Caco-2 (cell line): ENCODE results near the gene IFI16. TPM values are rescaled to one million over a fixed set of nuclear protein-coding genes. Genes with fewer than 3 reads are reported as not detected.

Source experiments
- BruUV-seq: library from RNA; stranded (reverse); fragments of 400-500 nt; replicated peaks from 2 replicates; lab custom pipeline; 2021; lab: Mats Ljungman, UMichigan
- CTCF ChIA-PET: fragments of 300-600 bp; sonication (Branson Sonifier 250); formaldehyde crosslinking; loops from one replicate; lab custom pipeline; 2022; ENCODE audit warnings: antibody characterized with exemption; lab: Charles Lee
- POLR2A ChIA-PET: fragments of 300-600 bp; sonication (Branson Sonifier 250); formaldehyde crosslinking; loops from one replicate; lab custom pipeline; 2022; ENCODE audit warnings: antibody characterized with exemption; lab: Charles Lee
- DNase-seq, 2 experiments: peaks; one replicate each; pipeline versions ENCODE4 v3.0.0 to v3.0.0-alpha.2; 2020 to 2022
- H3K27me3 ChIP-seq: replicated peaks from 2 replicates; pipeline ENCODE4 v1.6.0; 2011; ENCODE audit warnings: low read length; ENCODE audit not compliant: control insufficient read depth, insufficient read depth
- H3K36me3 ChIP-seq: 2 replicates; pipeline ENCODE4 v1.5.1; 2011; ENCODE audit warnings: low read length; ENCODE audit not compliant: control insufficient read depth, insufficient read depth
- H3K4me1 ChIP-seq: fragments of 250-450 bp; sonication (Bioruptor Pico); 2 replicates; pipeline ENCODE4 v1.5.1; 2020; ENCODE audit warnings: mild to moderate bottlenecking
- H3K4me3 ChIP-seq: 2 replicates; pipeline ENCODE4 v1.5.1; 2011; ENCODE audit warnings: low read depth, mild to moderate bottlenecking, control low read depth, low read length
- H3K9me3 ChIP-seq: fragments of 250-450 bp; sonication (Bioruptor Pico); 2 replicates; pipeline ENCODE4 v1.5.1; 2020; ENCODE audit warnings: mild to moderate bottlenecking, moderate library complexity
- H3K27ac Mint-ChIP-seq: one replicate; pipeline ENCODE4 v1.8.0; 2022; ENCODE audit warnings: mixed read lengths; ENCODE audit not compliant: unreplicated experiment
- H3K27me3 Mint-ChIP-seq: one replicate; pipeline ENCODE4 v1.8.0; 2022; ENCODE audit warnings: mixed read lengths; ENCODE audit not compliant: insufficient read depth, unreplicated experiment
- H3K36me3 Mint-ChIP-seq: one replicate; pipeline ENCODE4 v1.8.0; 2022; ENCODE audit warnings: mild to moderate bottlenecking, mixed read lengths; ENCODE audit not compliant: insufficient read depth, unreplicated experiment
- H3K4me1 Mint-ChIP-seq: one replicate; pipeline ENCODE4 v1.8.0; 2022; ENCODE audit warnings: low read depth, mixed read lengths; ENCODE audit not compliant: unreplicated experiment
- H3K4me3 Mint-ChIP-seq: one replicate; pipeline ENCODE4 v1.8.0; 2022; ENCODE audit warnings: mild to moderate bottlenecking, moderate library complexity, mixed read lengths; ENCODE audit not compliant: unreplicated experiment
- H3K9me3 Mint-ChIP-seq: one replicate; pipeline ENCODE4 v1.8.0; 2022; ENCODE audit warnings: mixed read lengths; ENCODE audit not compliant: unreplicated experiment
- CTCF ChIP-seq, 2 experiments: fragments of 200-600 bp in 1 of 2; IDR thresholded peaks; 1 replicate in 1 of 2; 2 replicates in 1 of 2; pipeline versions ENCODE4 v1.5.1 to v1.8.0; 2011 to 2022; ENCODE audit warnings: antibody characterized with exemption in 1 of 2, control low read depth in 1 of 2, inconsistent platforms in 1 of 2, low read depth in 1 of 2, low read length in 1 of 2, mild to moderate bottlenecking in 1 of 2, moderate library complexity in 1 of 2; ENCODE audit not compliant: insufficient read depth in 1 of 2, severe bottlenecking in 1 of 2, unreplicated experiment in 1 of 2
- intact Hi-C: fragments of 100-400 bp; cut with micrococcal nuclease; formaldehyde crosslinking; loops from one replicate; pipeline ENCODE4 v1.10.0; 2022; ENCODE audit not compliant: unreplicated experiment
- total RNA-seq: library from RNA; stranded (reverse); gene quantifications from 2 replicates; pipeline ENCODE4 v1.2.3, GENCODE V29; 2022

Gene IFI16
- total RNA-seq, 1 experiment from 2014 or later, result not detected

DNA sequence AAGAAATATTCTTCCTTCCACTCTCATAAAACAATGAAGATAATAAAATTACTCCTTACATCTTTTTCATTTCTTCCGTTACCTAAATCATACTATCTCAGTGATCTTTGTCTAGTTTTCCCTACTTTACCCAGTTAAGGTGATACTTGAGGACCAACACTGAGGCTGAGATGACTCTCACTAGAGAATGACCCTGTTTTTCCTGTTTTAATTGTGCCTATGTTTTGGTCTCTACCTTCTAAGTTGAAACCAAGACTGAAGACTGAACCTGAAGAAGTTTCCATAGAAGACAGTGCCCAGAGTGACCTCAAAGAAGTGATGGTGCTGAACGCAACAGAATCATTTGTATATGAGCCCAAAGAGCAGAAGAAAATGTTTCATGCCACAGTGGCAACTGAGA is 41.7 kb downstream of the IFI16 start:
- Histone ChIP-seq H3K36me3 (no peaks in the 10 kb centered on the region), H3K4me3 (no peak overlapping the region), H3K9me3 (no peaks in the 10 kb centered on the region), H3K4me1 (no peaks in the 10 kb centered on the region), H3K27me3 (no peaks in the 10 kb centered on the region)
- Mint-ChIP-seq H3K4me1 (no peaks in the 10 kb centered on the region), H3K27ac (no peak overlapping the region), H3K9me3 (no peaks in the 10 kb centered on the region), H3K36me3 (no peaks in the 10 kb centered on the region), H3K27me3 (no peaks in the 10 kb centered on the region), H3K4me3 (no peak overlapping the region)
- intact Hi-C loops, result no loop called here
- BruUV-seq, result no TSS peak
- ChIA-PET CTCF (no interaction called here), POLR2A (no interaction called here)
- TF ChIP-seq CTCF (IDR thresholded peaks at IDR 0.05; ENCODE audit: insufficient read depth in 1 of 2, low read depth in 1 of 2, low read length in 1 of 2, severe bottlenecking in 1 of 2, unreplicated experiment in 1 of 2), result no peak
- no peak for DNase-seq

DNA sequence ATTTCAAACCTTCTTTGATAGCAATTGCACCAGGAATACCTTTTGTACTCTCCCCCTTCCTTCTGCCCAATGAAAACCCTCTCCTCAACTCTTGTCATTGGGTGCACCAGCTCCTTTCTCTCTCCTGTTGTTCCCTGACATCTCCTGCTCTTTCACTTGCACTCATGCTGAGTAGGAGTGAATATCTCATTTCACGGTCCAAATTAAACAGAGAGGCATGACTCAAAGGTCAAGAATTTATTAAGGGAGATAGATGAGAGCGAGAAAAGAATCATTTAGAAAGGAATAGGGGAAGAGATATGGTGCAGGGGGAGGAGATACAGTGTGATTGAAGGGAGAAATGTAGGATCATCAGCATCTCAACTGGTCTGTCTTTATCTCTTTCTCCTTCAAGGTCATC is 44.7 kb downstream of the IFI16 start:
- H3K36me3 Mint-ChIP-seq, result no peaks in the 10 kb centered on the region
- no peak for TF ChIP-seq CTCF (IDR thresholded peaks at IDR 0.05; ENCODE audit: insufficient read depth in 1 of 2, low read depth in 1 of 2, low read length in 1 of 2, severe bottlenecking in 1 of 2, unreplicated experiment in 1 of 2)

GRCh38 chr1:159055181-159055641 is 45.5 kb downstream of the IFI16 start:
- ChIA-PET CTCF (no interaction called here), POLR2A (no interaction called here)
- TF ChIP-seq CTCF (IDR thresholded peaks at IDR 0.05; ENCODE audit: insufficient read depth in 1 of 2, low read depth in 1 of 2, low read length in 1 of 2, severe bottlenecking in 1 of 2, unreplicated experiment in 1 of 2), result no peak
- Mint-ChIP-seq H3K36me3 (no peaks in the 10 kb centered on the region), H3K9me3 (no peaks in the 10 kb centered on the region), H3K27ac (no peak overlapping the region), H3K27me3 (peaks cover under 1% of the 10 kb centered on the region), H3K4me3 (no peak overlapping the region), H3K4me1 (no peaks in the 10 kb centered on the region)
- no TSS peak for BruUV-seq
- H3K9me3 ChIP-seq, result no peaks in the 10 kb centered on the region
- H3K36me3 ChIP-seq, result no peaks in the 10 kb centered on the region
- no peaks in the 10 kb centered on the region for H3K4me1 ChIP-seq
- no peak overlapping the region for H3K4me3 ChIP-seq
- intact Hi-C loops, result no loop called here
- no peak for DNase-seq
- no peaks in the 10 kb centered on the region for H3K27me3 ChIP-seq

More for the DNA sequence above, 44.7 kb downstream of the IFI16 start:
- Mint-ChIP-seq H3K9me3 (no peaks in the 10 kb centered on the region), H3K27ac (no peak overlapping the region), H3K4me1 (no peaks in the 10 kb centered on the region), H3K27me3 (no peaks in the 10 kb centered on the region), H3K4me3 (no peak overlapping the region)
- no peaks in the 10 kb centered on the region for H3K9me3 ChIP-seq
- BruUV-seq, result no TSS peak
- H3K4me3 ChIP-seq, result no peak overlapping the region
- H3K27me3 ChIP-seq, result no peaks in the 10 kb centered on the region
- intact Hi-C loops, result no loop called here
- ChIA-PET POLR2A (no interaction called here), CTCF (no interaction called here)
- H3K36me3 ChIP-seq, result no peaks in the 10 kb centered on the region
- no peak for DNase-seq
- H3K4me1 ChIP-seq, result no peaks in the 10 kb centered on the region
